Large intestine (tissue), 3 donors: ENCODE data around the gene GP9. TPM values are rescaled to one million over a fixed set of nuclear protein-coding genes. Genes with fewer than 3 reads are reported as not detected.
A peak's percentile ranks its signal among the peaks of the same experiment; 100 is the strongest.
"Not testable (repeated sequence)": the region's sequence is repeated elsewhere in the genome, so short reads cannot be mapped to it uniquely, and the experiment has no call there.

Source experiments
- DNase-seq, 2 donors: peaks; one replicate each; pipeline versions ENCODE4 v3.0.0 to v3.0.0-alpha.2; 2013
- H3K27ac ChIP-seq: one replicate; pipeline ENCODE4 v1.5.1; 2013; ENCODE audit warnings: low read length
- H3K27me3 ChIP-seq: 2 replicates; pipeline ENCODE4 v1.6.1; 2013; ENCODE audit warnings: low read length; ENCODE audit not compliant: control insufficient read depth, insufficient read depth
- H3K36me3 ChIP-seq: 2 replicates; pipeline ENCODE4 v1.6.1; 2013; ENCODE audit warnings: low read length; ENCODE audit not compliant: control insufficient read depth, insufficient read depth
- H3K4me1 ChIP-seq: one replicate; pipeline ENCODE4 v1.6.1; 2013; ENCODE audit warnings: low read length; ENCODE audit not compliant: control insufficient read depth, insufficient read depth
- H3K4me3 ChIP-seq: one replicate; pipeline ENCODE4 v1.5.1; 2013; ENCODE audit warnings: low read length
- H3K9me3 ChIP-seq: one replicate; pipeline ENCODE4 v1.6.1; 2013; ENCODE audit warnings: mild to moderate bottlenecking, low read depth, low read length, moderate library complexity; ENCODE audit not compliant: control insufficient read depth
- WGBS: methylation state at CpG from one replicate; pipeline ENCODE4 v1.1.5; 2013; ENCODE audit warnings: low lambda C conversion rate; ENCODE audit not compliant: insufficient coverage; 5-methylcytosine and 5-hydroxymethylcytosine counted together
- polyA plus RNA-seq: library from polyadenylated mRNA; unstranded; fragments of 120-200 nt; gene quantifications from one replicate; pipeline ENCODE4 v1.2.1, GENCODE V29; 2013

GP9 gene
- polyA plus RNA-seq, 1 donor: 0.18 TPM

DNA sequence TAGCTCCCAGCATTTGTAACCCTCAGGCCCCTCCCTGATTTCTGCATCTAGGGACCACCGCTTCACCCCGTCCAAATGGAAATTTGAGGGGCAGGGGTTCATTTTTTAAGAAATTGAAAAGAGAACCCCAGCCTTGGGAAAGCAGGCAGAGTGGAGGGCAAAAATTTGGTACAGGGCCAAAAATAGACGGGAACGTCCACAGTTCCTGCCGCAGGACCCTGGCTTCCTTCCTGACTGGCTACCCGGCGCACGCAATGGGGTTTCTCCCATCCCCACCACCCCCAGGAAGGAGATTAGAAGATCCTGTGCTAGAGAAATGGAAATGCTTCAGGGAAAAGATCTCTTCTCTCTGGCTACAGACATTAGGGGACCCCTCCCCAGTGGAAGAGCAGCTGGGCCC is 20.9 kb downstream of the GP9 start:
- H3K27ac ChIP-seq: no peak overlapping the region
- H3K4me1 ChIP-seq: no peaks in the 10 kb centered on the region
- WGBS: 100% methylated on average over 2 of the region's 8 CpGs
- H3K27me3 ChIP-seq: no peaks in the 10 kb centered on the region
- no peak overlapping the region for H3K4me3 ChIP-seq
- no peaks in the 10 kb centered on the region for H3K9me3 ChIP-seq
- DNase-seq: no peak
- no peaks in the 10 kb centered on the region for H3K36me3 ChIP-seq

DNA sequence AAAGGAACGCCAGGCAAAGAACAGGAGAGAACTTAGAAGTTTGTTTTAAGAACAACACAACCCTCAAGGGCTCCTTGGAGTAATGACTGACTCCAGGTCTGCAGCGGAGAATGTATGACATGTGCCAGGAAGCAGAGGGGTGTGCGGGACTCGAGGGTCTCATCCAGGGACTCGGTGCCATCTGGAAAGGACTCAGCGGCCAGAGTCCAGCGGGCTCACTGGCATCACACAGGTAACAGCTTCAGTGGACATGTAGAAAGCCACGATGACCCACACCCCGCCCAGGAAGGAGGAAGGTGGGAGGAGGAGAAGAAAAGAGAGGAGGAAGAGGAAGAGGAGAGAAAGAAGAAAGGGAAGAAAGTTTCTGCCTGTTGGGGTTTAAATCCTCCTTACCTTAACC is 21.4 kb downstream of the GP9 start:
- Histone ChIP-seq H3K27ac (no peak overlapping the region), H3K4me3 (no peak overlapping the region), H3K36me3 (no peaks in the 10 kb centered on the region), H3K9me3 (no peaks in the 10 kb centered on the region), H3K4me1 (no peaks in the 10 kb centered on the region), H3K27me3 (no peaks in the 10 kb centered on the region)
- no peak for DNase-seq
- WGBS: 72% methylated on average over 2 of the region's 9 CpGs

- Histone ChIP-seq H3K4me3 (no peak overlapping the region), H3K4me1 (no peaks in the 10 kb centered on the region), H3K36me3 (no peaks in the 10 kb centered on the region), H3K27ac (no peak overlapping the region), H3K27me3 (no peaks in the 10 kb centered on the region), H3K9me3 (no peaks in the 10 kb centered on the region)
- DNase-seq: no peak
- no CpG with 5 or more reads among the region's 6 CpGs for WGBS
Measured at GRCh38 chr3:129084501-129084900, 23.9 kb downstream of the GP9 start.

DNA sequence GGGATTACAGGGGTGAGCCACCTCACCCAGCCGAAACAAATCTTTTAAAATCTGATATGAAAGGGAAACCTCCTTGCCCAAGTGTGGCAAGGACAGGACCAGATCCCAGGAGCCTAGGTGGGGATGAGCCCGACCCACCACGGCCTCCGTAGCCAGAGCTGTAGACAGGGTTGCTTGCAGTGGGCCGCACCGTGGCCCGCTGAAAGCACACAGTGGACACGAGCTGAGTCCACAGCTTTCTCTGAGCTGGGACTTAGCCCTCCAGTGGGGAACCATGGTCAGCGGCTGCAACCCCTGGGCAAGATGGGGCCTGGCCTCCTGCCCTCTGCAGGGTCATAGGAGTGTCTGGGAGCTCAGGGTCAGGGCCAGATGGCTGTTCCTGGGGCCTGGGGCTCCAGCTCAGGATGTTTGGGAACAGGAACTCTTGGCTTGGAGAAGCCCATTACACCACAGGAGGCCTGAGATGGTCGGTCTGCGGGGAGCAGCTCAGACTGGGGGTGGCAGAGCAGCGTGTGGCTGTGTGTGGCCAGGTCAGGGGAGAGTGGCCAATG is 24.7 kb downstream of the GP9 start:
- H3K4me1 ChIP-seq: no peaks in the 10 kb centered on the region

GRCh38 chr3:129085818-129086217 is 25.2 kb downstream of the GP9 start:
- H3K9me3 ChIP-seq: no peaks in the 10 kb centered on the region
- WGBS: no CpG with 5 or more reads among the region's 4 CpGs
- H3K4me3 ChIP-seq: no peak overlapping the region
- H3K4me1 ChIP-seq: no peaks in the 10 kb centered on the region
- no peaks in the 10 kb centered on the region for H3K27me3 ChIP-seq
- H3K27ac ChIP-seq: no peak overlapping the region
- no peaks in the 10 kb centered on the region for H3K36me3 ChIP-seq
- DNase-seq: no peak

More for the DNA sequence above, 24.7 kb downstream of the GP9 start:
- Histone ChIP-seq H3K4me3 (no peak overlapping the region), H3K27me3 (no peaks in the 10 kb centered on the region), H3K9me3 (no peaks in the 10 kb centered on the region), H3K27ac (no peak overlapping the region), H3K36me3 (no peaks in the 10 kb centered on the region)
- WGBS: no CpG with 5 or more reads among the region's 12 CpGs
- DNase-seq: no peak

- no peak for DNase-seq
- Histone ChIP-seq H3K4me1 (no peaks in the 10 kb centered on the region), H3K9me3 (no peaks in the 10 kb centered on the region), H3K27me3 (no peaks in the 10 kb centered on the region), H3K4me3 (no peak overlapping the region), H3K27ac (peak overlapping the region; percentile 51), H3K36me3 (peaks cover 4% of the 10 kb centered on the region)
- WGBS: no CpG with 5 or more reads among the region's 8 CpGs
Measured at GRCh38 chr3:129087138-129087702, 26.6 kb downstream of the GP9 start.

GRCh38 chr3:129087904-129088303 is 27.3 kb downstream of the GP9 start:
- H3K27ac ChIP-seq, H3K4me3 ChIP-seq, H3K4me1 ChIP-seq, H3K9me3 ChIP-seq, H3K27me3 ChIP-seq, H3K36me3 ChIP-seq: not testable (repeated sequence)
- WGBS: no CpG with 5 or more reads among the region's 9 CpGs
- peak in 1 of 2 donors; percentile 28 for DNase-seq

DNA sequence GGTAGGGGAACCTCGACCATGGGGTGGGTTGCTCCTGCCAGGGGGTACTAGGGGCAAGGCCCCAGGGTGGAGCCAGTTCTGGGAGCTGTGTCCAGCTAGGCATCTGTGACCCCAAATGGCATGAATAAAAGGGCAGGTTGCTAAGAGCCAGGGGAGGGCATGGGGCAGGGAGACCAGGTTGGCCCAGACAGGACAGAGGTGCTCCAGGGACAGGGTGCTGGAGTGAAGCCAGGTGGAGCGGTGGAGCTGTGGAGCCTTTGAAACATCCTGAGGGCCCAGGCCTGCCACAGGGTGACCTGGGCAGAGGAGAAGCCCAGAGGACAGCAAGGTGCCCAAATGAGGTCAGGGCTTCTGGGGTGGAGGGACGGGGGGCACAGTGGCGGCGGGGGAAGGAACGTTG is 27.7 kb downstream of the GP9 start:
- H3K27me3 ChIP-seq, H3K4me3 ChIP-seq, DNase-seq, H3K4me1 ChIP-seq, H3K9me3 ChIP-seq, H3K36me3 ChIP-seq, H3K27ac ChIP-seq: not testable (repeated sequence)
- no CpG with 5 or more reads among the region's 6 CpGs for WGBS

GRCh38 chr3:129095285-129095684 is 34.7 kb downstream of the GP9 start:
- H3K4me1 ChIP-seq: no peaks in the 10 kb centered on the region
- no peaks in the 10 kb centered on the region for H3K27me3 ChIP-seq
- H3K27ac ChIP-seq: no peak overlapping the region
- H3K4me3 ChIP-seq: no peak overlapping the region
- H3K36me3 ChIP-seq: peaks cover 20% of the 10 kb centered on the region
- no peak for DNase-seq
- no peaks in the 10 kb centered on the region for H3K9me3 ChIP-seq
- no CpG with 5 or more reads among the region's 10 CpGs for WGBS

DNA sequence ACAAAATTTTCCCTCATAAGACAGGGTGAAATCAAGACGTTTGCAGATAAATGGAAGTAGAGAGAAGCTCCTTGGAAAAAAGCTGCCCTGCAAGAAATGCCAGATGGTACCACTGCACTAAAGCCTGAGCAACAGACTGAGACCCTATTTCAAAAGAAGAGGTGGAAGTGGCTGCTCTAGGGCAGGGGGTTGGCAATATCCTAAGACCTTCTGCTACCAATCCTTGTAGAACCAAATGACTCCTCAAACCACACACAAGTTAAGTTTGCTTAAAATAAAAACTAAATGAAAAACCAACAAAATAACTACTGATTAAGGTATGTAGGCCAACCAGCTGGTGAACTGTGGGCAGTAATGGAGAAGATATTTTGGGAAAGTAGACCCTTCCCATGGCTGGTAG is 39.7 kb downstream of the GP9 start:
- H3K4me3 ChIP-seq: no peak overlapping the region
- no peak for DNase-seq
- peaks cover 10% of the 10 kb centered on the region for H3K36me3 ChIP-seq
- no peak overlapping the region for H3K27ac ChIP-seq
- WGBS: no CpG with 5 or more reads among the region's 1 CpG
- H3K9me3 ChIP-seq: no peaks in the 10 kb centered on the region
- no peaks in the 10 kb centered on the region for H3K27me3 ChIP-seq
- H3K4me1 ChIP-seq: no peaks in the 10 kb centered on the region
